GM18499 (cell line): ENCODE data around the gene PIH1D2.
"Not testable (repeated sequence)": the region's sequence is repeated elsewhere in the genome, so short reads cannot be mapped to it uniquely, and the experiment has no call there.

Experiments
- ATAC-seq: cut with Tn5 transposase; IDR thresholded peaks from one replicate; pipeline ENCODE4 v1.9.1; 2021; ENCODE audit warnings: moderate number of reproducible peaks; ENCODE audit not compliant: insufficient read depth, unreplicated experiment

PIH1D2 gene, protein sequence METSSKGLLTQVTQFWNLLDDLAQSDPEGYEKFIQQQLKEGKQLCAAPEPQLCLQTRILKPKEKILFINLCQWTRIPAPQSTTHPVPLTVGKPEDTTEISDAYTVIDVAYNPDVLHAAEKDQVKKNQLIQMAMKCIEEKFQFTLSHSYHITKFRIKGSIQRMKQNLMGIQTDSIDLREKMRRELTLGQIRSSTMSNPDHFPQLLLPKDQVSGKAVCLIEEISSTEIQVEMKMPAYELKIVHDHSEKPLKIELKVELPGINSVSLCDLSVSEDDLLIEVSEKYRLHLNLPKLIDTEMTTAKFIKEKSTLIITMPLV

DNA sequence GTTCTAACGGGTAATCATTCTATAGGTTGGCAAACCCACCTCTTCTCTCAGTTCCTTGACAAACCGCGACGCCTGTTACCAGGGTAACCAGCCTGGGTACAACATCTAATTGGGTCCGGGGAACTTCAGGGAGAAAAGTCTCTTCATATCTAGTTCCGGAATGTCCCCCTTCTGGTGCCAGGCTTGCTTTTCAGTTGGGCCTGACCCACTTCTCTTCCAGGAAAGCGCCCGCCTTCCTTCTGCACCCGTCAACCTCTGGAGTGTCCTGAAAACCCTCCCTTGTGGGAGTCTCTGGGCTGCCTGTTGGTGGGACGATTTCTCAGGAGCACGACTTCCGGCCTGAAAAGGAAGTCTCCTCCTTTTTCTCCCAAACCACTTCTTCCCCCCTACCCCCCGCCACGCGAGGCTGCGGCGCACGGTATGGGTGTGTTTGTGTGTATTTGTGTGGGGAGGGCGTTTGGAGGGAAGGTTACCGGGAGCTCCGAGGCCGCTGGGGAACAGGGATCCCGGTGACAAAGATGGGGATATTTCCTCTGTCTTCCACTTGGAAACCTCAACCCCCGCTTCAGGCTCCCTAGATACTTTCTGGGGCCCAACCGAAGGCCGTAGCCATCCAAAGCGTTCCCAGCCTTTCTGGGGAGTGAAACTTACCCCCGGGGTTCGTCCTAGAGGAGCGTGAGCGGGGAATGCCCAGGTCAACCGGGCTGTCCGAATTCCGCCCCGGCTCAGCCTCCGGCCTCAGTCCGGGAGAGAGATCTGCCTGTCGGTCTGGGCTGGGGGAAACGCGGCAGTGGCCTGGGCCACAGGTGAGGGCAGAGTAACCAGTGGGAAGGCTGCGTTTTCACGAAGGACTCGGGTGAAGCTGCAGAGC is at the start of gene PIH1D2, which contains the start of gene NKAPD1:
Gene PIH1D2, minus strand, starts transcription at position 77 of the 871 bp plus-strand sequence. CDS start 843 bp downstream, outside the sequence.
Gene NKAPD1, plus strand, starts transcription at position 359 of the 871 bp plus-strand sequence. CDS start 1,276 bp downstream, outside the sequence.
- peak; percentile 60 for ATAC-seq

DNA sequence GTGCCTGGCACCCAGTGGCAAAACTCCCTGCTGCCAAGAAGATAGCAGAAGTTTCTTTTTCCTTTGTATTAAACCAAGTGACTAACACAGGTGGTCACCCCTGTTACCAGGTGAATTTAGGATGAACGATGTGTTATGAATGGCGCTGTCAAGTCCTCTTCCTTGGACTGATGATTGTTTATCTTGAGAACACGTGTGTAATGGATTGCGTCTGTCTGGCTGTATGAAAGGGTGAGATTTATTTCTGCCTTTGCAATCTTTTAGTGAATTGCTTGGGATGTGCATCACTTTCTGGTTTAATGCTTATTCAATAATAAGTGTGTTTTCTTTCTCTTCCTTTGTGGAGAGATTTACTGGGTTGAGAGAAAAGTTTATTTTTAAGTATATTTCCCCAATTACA is 49.3 kb upstream of the PIH1D2 start:
- ATAC-seq = no peak

DNA sequence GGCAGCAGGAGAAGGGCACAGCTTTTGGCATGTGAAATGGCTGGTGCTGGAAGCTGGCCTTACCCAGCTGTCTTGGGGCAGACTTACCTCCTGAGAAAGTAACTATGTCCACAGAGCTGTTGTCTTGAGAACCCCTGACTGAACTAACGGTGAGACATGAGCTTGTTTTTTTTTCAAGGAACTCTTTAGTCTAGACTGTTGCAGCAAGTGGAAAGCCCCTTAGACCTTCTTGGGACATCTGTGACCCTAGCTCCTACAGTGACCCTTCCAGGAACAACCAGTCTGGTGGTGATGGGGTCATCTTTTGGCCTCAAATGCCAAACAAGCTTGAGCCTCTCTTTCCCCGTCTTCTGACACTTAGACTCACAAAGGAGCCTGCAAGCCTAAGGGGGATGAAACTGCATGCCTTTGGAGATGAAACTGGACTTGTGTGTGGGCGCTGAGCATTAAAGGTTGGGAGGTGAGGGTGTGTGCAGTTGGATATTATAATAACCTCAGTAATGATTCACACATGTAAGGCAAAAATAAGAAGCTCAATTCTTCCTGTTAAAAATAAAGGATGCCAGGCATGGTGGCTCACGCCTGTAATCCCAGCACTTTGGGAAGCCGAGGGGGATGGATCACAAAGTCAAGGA is 48.3 kb upstream of the PIH1D2 start:
- ATAC-seq = no peak

- ATAC-seq = no peak
These were observed 44.4 kb upstream of the PIH1D2 start for GRCh38 chr11:112118176-112118575.

- no peak for ATAC-seq
These were observed 41.6 kb upstream of the PIH1D2 start for GRCh38 chr11:112115386-112115785.

DNA sequence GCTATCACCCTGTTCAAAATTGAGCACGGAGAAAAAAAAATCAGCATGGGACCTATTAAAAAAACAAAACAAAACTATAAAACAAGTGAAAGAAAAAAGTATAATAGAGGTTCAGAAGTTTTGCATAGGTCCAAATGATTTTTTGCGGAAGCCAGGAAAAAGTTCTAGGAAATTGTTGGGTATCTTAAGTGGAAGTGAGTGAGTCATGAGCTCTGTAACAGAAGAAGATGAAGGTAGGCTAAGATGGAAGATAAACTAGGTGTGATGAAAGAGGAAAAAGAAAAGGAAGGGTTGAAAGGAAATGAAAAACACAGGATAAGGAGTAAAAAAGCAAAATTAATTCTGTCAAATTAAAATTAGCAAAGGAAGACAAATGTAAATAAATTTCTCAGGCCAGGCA is 40.6 kb upstream of the PIH1D2 start:
- no peak for ATAC-seq

DNA sequence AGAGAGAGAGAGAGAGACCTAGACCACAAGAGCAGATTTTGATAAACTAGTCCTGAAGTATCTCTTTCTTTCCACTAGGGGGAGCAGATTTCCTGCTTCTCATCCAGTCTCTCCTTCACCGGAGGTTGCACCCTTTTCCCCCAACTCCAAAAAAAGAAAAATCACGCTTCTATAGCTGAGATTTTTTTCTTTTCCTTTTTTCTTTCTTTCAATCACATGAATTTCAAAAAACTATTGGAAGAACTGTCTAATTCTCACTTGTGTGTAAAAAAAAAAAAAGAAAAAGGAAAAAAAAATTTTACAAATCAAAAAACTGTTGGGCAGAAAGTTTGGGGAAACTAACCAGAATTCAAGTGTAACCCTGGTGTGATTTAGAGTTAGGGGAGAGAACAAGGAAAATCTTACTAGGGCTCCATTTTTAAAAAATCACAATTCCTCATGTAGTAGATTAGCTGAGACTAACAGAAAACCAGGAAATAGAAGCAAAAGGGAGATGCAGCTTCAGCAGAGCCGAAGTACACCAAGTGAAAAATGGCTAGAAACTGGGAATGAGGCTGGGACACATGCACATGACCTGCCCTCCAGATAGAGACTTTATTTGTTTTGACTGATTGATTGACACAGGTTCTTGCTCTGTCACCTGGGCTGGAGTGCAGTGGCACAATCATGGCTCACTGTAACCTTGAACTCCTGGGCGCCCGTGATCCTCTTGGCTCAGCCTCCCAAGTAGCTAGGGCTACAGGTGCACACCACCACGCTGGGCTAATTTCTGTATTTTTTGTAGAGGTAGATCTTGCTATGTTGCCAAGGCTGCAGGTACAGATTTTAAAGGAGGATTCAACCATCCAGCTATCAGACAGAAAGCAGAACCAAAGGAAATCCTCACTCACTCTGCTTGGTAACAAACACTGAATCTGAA is 40.0 kb upstream of the PIH1D2 start:
- ATAC-seq = no peak

DNA sequence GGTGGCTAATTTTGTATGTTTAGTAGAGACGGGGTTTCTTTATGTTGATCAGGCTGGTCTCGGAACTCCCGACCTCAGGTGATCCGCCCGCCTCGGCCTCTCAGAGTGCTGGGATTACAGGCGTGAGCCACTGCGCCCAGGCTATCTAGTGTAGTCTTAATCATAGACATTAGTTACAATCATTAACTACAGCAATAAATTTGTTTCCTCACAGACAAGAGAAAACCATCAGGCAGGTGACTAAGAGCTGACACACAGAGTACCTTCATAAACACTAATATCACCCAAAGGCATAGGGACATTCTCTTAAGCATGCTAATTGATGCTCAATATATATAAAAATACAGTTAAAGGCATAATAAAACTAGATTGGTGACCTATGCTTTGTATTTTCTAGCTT is 32.3 kb upstream of the PIH1D2 start:
- no peak for ATAC-seq

DNA sequence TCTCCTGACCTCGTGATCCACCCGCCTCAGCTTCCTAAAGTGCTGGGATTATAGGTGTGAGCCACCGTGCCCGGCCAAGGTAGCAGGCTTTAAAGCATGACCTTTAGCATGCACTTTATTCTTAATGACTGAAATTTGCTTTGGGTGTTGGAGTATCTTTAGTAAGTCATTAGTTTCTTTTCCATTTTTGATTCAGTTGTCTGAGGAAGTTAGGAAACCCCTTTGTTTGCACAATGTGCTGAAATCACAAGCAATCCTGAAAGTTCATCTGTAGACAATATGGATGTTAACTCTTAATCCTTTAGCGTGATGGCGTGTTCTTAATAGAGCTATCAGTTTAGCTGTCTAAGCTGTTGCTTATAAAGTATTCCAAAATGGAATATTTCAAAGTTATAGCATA is 29.6 kb upstream of the PIH1D2 start:
- ATAC-seq = no peak

DNA sequence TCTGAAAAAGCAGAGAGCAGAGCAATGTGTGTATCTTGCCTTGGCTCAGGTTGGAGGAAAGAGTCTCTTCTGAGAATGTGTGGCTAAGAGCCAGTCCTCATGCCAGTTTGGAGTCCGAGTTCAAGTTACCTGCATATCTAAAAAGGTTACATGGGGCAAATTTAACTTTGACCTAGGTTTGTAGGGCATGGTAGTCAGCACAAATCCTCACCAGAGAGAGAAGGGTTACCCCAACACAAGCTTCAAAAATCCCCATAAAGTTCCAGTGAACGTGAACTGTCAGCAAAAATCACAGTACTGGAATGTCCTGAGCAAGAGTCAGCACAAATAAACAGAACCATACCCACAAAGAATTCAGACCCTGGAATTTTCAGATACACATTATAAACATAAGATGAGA is 26.6 kb upstream of the PIH1D2 start:
- no peak for ATAC-seq

DNA sequence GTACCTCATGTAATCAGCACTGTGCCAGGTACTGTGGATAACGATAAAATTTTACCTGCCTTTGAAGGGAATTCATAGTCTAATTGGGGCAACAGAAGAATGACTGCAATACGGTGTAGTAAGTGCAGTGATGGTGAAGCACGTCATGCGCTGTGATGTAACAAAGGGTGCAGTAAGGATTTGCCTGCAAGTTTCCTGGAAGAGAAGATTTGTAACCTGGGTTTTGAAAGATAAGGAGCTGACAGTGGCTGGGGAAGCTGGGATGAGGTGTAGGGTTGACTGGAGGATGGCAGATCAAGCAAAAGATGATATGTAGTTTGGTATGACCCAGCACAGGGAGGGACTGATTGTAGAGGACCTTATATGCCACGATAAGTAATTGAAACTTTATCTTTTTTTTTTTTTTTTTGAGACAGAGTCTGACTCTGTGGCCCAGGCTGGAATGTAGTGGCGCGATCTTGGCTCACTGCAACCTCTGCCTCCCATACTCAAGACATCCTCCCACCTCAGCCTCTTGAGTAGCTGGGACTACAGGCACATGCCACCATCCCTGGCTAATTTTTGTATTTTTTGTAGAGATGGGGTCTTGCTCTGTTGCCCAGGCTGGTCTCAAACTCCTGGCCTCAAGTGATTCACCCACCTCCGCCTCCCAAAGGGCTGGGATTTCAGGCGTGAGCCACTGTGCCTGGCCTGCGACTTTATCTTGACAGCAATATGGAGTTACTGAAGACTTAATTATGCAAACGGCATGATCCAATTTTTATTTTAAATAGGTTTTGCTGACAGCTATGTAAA is 24.1 kb upstream of the PIH1D2 start:
- no peak for ATAC-seq

DNA sequence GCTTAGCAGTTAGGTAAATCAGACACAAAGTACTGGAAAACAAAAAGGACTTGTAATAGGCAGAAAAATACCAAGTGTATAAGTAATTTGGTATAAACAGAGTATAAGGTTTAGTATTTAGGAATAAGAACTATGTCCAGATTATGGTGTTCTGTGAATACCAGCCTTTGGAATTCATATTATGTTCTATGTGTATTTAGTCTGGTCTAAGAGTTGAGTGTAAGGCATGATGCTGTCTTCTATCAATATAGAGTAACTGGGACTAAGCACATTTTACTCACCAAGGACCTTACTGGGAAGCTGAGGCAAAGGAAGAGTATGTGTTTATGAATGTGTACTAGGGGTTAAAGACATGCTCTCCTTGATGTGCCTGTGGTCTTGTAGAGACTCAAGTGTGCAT is 22.4 kb upstream of the PIH1D2 start:
- ATAC-seq = no peak

- not testable (repeated sequence) for ATAC-seq
These were observed 21.5 kb upstream of the PIH1D2 start for GRCh38 chr11:112095302-112095701.

GRCh38 chr11:112087212-112087611 is 13.4 kb upstream of the PIH1D2 start:
- no peak for ATAC-seq

DNA sequence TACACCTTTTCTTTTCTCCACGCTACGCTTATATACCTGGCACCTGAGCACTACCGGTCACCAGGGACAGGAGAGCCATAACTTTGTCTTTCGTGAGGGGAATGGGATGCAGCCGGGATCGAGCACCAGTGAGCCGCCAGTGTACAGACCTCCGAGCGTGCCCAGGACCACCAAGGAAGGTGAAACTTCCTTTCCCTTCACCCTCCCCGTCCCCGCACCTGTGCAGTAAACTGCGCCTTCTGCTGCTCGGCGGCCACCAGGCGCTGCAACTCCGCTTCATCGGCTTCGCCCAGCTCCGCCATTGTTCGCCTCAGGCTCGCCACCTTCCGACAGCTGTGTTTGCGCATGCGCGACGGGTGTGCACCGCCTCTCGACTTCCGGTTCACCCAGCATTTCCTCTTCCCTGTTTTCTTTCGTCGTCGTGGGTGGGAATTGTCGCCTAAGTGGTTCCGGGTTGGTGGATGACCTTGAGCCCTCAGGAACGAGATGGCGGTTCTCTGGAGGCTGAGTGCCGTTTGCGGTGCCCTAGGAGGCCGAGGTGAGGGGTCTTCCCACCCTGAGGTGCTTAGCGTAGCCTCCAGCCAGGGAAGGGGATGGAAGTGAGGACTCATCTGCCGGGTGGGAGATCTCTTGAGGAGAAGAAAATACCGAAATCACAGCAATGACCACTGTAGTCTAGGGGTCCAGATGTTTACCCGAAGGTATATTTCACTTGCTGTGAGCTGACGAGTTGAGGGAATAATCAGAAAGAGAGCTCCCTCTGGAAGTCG is 12.8 kb upstream of the PIH1D2 start, which contains the start of the genes SDHD and TIMM8B:
Gene SDHD, plus strand, starts transcription at position 452 of the 770 bp plus-strand sequence. Its CDS starts 35 bp downstream, at position 487.
Gene TIMM8B, minus strand, starts transcription at position 335 of the 770 bp plus-strand sequence. Its CDS starts 33 bp downstream, at position 302.
- ATAC-seq = peak; percentile 64

DNA sequence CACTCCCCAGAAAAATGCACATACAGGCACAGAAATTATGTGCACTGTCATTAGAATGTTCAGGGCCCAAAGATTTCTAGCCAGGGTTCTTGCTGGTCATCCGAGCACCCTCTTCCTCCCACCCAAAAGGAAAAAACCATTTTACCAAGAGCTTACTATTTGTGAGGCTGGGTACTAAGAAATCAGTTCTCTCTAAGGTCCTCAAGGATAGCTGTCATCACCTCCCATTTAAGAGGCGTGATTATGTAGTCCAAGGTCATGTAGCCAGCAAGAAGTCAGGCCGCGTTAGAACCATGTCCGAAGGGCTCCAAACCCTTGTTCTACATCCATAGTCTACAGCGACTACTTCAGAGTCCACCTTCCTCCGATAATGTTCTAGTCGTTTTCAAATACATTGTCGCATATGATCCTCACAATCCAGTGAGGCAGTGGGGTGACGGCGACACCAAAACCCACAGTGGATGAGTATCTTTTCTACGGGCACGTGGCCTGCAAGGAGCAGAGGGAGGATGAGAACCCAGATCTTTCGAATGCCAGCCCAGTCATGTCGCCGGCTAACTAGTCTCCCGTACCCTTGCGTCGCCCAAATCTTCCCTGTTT is 12.1 kb upstream of the PIH1D2 start:
- peak; percentile 13 for ATAC-seq

DNA sequence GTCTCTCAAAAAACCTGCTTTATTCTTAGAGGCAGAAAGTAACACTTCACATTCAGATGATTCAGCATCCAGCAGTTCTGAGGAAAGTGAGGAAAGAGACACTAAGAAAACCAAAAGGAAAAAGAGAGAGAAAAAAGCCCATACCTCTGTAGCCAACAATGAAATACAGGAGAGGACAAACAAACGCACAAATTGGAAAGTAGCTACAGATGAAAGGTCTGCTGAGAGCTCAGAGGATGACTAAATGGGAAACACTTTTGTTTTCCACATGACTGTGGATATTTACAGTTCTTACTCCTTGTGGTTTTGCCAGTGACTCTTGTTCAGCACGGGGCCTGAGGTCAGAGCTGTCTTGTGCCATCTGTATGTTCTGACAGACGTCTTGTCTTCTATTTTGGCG is 8.9 kb upstream of the PIH1D2 start:
- ATAC-seq = no peak

GRCh38 chr11:112062923-112063322 is 10.9 kb downstream of the PIH1D2 start:
- no peak for ATAC-seq
